NCI-H774 (cell line): ENCODE measurements around the gene SLC15A1.
"Not testable (repeated sequence)": the region's sequence is repeated elsewhere in the genome, so short reads cannot be mapped to it uniquely, and the experiment has no call there.

Experiments used
- DNase-seq: peaks from one replicate; lab custom pipeline; 2025; lab: John Stamatoyannopoulos, UW

SLC15A1 gene

GRCh38 chr13:98657506-98658085 lies 94.9 kb downstream of the SLC15A1 start:
- no peak for DNase-seq

DNA sequence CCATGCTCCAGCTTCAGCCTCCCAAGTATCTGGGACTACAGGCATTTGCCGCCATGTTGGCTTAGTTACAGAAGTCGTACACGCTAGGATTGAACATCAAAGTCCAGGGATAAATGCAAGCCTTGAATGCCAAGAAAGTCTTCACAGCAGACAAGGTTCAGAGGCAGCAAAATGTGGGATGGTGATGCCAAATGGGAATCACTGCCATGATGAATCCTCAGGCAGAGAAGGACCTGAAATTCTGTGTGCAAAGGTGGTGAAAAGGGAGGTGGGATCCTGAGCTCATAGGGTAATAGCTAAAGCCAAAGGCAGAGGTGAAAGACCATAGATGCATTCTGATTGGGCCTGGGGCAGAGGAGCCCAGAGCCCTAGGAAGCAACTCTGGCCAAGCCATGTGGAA lies 96.2 kb downstream of the SLC15A1 start:
- DNase-seq: no peak

GRCh38 chr13:98653463-98653985 lies 98.9 kb downstream of the SLC15A1 start:
- peak; percentile 60 for DNase-seq

DNA sequence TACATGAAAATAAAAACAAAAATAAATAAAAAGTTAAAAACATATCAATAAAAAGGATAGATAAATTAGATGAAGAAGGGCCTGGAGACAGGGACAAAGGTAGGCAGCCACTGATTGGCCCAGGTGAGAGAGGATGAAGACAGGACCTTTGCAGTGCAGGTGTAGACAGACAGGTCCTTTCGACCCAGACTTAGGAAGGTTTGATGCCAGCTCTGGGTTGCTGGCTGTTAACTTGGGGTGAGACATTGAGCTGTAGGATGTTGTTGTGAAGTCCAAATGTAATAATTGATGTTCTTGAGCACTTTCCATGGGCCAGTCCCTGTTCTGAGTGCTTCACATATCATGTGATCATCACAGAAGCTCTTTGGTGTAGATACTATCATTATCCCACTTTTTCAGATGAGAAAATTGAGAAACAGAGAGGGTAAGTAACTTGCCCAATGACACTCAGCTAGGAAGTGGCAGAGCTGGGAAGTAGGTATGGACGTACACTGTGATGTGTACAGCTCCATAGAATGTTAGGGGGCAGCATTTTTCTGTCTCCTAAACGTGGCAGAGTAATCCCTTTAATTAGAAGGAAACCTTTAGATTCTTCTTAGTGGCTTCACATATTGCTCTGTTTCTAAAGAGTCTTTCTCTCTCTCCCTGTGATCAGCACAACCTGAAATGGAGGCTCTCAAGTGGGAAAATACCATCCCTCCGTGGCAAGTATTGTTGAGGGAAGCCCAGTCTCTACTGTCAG lies 99.6 kb downstream of the SLC15A1 start:
- DNase-seq: no peak

GRCh38 chr13:98652276-98652675 lies 100.2 kb downstream of the SLC15A1 start:
- no peak for DNase-seq

GRCh38 chr13:98651744-98652143 lies 100.7 kb downstream of the SLC15A1 start:
- DNase-seq: no peak

- DNase-seq: no peak
Measured at GRCh38 chr13:98650396-98651107, 101.9 kb downstream of the SLC15A1 start.

- no peak for DNase-seq
Measured at GRCh38 chr13:98649861-98650260, 102.6 kb downstream of the SLC15A1 start.

- DNase-seq: no peak
Measured at GRCh38 chr13:98648686-98649085, 103.8 kb downstream of the SLC15A1 start.

DNA sequence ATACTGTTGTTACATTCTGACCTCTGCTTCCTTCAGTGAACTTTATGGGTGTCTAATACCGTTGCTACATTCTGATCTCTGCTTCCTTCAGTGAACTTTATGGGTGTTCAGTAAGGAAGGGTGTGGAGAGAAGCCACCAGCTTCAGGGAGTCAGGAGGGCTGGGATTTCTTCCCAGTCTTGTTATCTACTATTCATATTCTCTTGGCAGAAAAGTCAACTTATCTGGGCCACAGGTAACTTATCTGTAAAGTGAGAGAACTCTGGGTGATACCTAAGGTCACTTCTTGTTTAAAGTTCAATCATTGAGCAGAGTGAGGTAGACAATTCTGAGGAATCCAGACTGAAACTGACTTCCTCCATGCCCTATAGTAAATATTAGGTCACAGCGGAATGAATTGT lies 104.3 kb downstream of the SLC15A1 start:
- DNase-seq: no peak

DNA sequence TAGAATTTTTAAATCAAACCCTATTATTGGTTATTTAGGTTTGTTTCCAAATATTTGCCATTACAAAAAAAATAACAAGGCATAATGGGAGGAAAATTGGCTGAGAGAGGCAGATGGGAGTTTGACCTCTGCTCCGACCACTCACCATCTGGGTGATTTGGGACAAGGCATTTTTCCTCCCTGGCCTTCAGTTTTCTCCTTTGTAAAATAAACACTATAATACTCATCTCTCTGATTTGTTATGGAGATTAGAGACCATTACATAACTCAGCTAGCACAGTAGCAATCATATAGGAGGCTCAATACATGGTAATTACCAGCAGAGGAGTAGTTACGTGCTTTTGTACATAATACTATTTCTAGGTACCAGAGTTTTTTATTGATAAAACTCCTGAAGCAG lies 105.4 kb downstream of the SLC15A1 start:
- DNase-seq: no peak

DNA sequence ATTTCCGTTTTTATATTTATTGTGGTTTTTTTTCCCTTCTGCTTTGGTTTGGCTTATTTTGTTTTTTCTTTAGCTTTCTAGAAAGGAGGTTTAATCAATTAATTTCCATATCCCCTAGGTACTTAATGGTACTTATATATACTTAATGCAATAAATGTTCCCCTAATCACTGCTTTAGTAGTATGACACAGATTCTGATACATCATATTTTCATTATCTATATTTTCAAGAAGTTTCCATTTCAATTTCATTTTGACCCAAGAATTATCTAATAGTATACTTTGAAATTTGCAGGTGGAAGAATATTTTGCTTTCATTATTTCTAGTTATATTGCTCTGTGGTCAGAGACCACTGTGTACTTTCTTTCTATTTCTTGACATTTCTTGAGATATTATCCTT lies 109.0 kb downstream of the SLC15A1 start:
- DNase-seq: no peak

GRCh38 chr13:98641075-98641474 lies 111.4 kb downstream of the SLC15A1 start:
- no peak for DNase-seq

DNA sequence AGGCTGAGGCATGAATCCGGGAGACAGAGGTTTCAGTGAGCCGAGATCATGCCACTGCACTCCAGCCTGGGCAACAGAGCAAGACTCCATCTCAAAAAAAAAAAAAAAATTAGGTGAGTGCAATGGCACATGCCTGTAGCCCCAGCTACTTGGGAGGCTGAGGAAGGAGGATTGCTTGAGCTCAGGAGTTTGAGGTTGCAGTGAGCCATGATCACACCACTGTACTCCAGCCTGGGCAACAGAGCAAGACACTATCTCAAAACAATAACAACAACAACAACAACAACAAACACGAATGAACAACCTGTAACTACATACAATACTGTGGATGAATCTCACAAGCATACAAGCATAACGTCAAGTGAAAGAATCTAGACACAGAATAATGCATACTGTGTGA lies 112.7 kb downstream of the SLC15A1 start:
- not testable (repeated sequence) for DNase-seq

DNA sequence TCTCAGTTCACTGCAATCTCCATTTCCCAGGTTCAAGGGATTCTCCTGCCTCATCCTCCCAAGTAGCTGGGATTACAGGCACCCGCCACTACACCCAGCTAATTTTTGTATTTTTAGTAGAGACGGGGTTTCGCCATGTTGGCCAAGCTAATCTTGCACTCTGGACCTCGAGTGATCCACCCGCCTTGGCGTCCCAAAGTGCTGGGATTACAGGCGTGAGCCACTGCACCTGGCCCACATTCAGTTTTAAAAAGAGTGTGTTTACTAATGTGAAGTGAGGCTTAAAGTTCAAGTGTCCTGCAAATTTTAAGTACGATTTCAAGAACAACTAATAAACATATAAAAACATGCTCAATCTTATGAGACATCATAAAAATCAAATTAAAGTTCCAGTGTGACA lies 114.1 kb downstream of the SLC15A1 start:
- not testable (repeated sequence) for DNase-seq
